Measurements from ENCODE around the gene CABCOCO1. TPM values are rescaled to one million over a fixed set of nuclear protein-coding genes. Genes with fewer than 3 reads are reported as not detected.

CABCOCO1 gene
- total RNA-seq, 2 experiments from 2014 or later = not detected

DNA sequence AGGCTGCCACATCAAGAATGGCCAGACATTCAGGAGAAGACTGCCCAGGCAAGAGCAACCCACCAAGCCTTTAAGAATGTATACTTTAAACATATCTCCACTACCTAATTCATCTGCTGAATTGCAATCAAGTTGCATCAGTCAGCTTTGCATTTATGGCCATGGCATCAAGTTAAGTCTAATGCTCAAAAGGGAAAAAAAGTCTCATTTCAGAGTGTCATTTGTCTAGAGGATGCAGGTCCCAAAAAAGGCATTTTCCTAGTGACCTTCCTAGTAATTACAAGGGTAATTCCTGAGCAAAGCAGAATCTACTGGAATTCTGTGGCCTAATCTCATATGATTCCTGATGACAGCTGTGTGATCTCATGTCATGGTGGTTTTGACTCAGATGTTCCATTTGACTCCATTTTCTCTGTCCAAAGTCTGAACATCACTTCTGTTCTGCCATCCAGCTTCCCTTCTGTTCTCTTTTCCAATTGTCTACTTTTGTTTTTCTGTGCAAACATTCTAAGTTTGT, 7.3 kb upstream of the CABCOCO1 start:
- no peak overlapping the region for H3K4me3 Mint-ChIP-seq
- H3K27me3 Mint-ChIP-seq = peaks cover 13% of the 10 kb centered on the region
- ChIA-PET POLR2A (no interaction called here), CTCF (no interaction called here)
- no peak for TF ChIP-seq CTCF (IDR thresholded peaks at IDR 0.05)
- ATAC-seq = no peak
- H3K27ac Mint-ChIP-seq = no peak overlapping the region
- no peaks in the 10 kb centered on the region for H3K4me1 Mint-ChIP-seq (ENCODE audit: low read depth)
- H3K9me3 Mint-ChIP-seq = no peaks in the 10 kb centered on the region
- intact Hi-C loops (cut with micrococcal nuclease) = no loop called here
- no peaks in the 10 kb centered on the region for H3K36me3 Mint-ChIP-seq (ENCODE audit: low read depth)
- DNase-seq = no peak

DNA sequence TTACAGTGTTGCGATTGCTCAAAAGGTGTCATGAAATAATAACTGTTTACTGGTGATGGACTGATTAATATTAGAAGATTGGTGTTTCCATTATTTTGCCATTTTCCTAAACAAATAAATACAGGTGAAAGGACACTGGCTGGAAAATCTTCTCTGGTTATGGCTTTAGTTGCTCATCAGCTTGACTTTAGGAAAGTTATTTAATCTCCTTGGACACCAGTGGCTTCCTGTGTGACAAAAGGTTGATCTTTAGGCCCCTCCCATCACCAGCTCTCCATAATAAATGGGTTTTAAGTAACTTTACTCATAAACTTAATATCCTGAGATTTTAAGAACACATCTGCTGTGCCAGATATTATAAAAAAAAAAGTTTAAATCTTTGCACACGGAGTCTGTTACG, 737 bp downstream of the CABCOCO1 start:
- DNase-seq (no peak), ATAC-seq (no peak)
- H3K4me3 Mint-ChIP-seq = no peak overlapping the region
- POLR2A ChIA-PET = no interaction called here
- no peaks in the 10 kb centered on the region for H3K36me3 Mint-ChIP-seq (ENCODE audit: low read depth)
- no peaks in the 10 kb centered on the region for H3K9me3 Mint-ChIP-seq
- peaks cover 29% of the 10 kb centered on the region for H3K27me3 Mint-ChIP-seq
- no peak overlapping the region for H3K27ac Mint-ChIP-seq
- intact Hi-C loops (cut with micrococcal nuclease) = no loop called here
- TF ChIP-seq CTCF (IDR thresholded peaks at IDR 0.05) = no peak
- H3K4me1 Mint-ChIP-seq (ENCODE audit: low read depth) = no peaks in the 10 kb centered on the region
- CTCF ChIA-PET = no interaction called here

- no peak overlapping the region for H3K4me3 Mint-ChIP-seq
- intact Hi-C loops (cut with micrococcal nuclease) = no loop called here
- no peaks in the 10 kb centered on the region for H3K36me3 Mint-ChIP-seq (ENCODE audit: low read depth)
- POLR2A ChIA-PET = no interaction called here
- no peaks in the 10 kb centered on the region for H3K9me3 Mint-ChIP-seq
- DNase-seq (no peak), ATAC-seq (no peak)
- CTCF ChIA-PET = interaction anchor here (1.3 kb wide), 1 partner anchor 51 kb away, joined by 3 read pairs; no protein-coding TSS in a partner anchor
- TF ChIP-seq CTCF (IDR thresholded peaks at IDR 0.05) = no peak
- no peak overlapping the region for H3K27ac Mint-ChIP-seq
- no peaks in the 10 kb centered on the region for H3K4me1 Mint-ChIP-seq (ENCODE audit: low read depth)
- peaks cover 27% of the 10 kb centered on the region for H3K27me3 Mint-ChIP-seq
Measured at GRCh38 chr10:61664985-61665384, 2.3 kb downstream of the CABCOCO1 start.

DNA sequence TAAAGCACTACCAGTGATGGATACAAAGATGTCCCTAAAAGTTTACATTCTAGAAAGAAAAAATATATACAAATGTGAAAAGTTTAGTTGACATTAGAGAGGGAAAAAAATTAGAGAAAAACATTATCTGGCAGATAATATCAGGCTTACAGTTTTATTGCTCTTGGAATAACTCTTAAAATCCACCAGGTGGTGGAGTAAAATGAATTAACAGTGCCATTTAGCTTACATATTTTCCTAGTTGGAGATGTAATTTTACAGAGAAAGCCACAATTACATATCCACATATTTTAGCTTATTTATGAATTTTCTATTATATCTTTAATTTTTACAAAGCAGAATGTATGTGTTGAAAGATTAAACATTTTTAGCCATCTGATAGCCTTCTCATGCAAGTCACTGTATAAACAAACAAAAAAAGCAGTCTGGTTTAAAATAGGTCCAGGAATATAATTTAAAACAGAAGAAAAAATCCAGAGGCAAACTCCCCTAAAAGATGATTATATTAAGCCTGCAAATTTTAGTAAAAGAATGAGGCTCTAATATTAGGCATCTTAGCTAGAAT, 6.5 kb downstream of the CABCOCO1 start:
- Mint-ChIP-seq H3K4me1 (ENCODE audit: low read depth) (no peaks in the 10 kb centered on the region), H3K4me3 (no peak overlapping the region), H3K27ac (no peak overlapping the region), H3K36me3 (ENCODE audit: low read depth) (no peaks in the 10 kb centered on the region), H3K9me3 (no peaks in the 10 kb centered on the region), H3K27me3 (peaks cover 9% of the 10 kb centered on the region)
- POLR2A ChIA-PET = no interaction called here
- CTCF ChIA-PET = no interaction called here
- intact Hi-C loops (cut with micrococcal nuclease) = no loop called here
- TF ChIP-seq CTCF (IDR thresholded peaks at IDR 0.05) = no peak
- ATAC-seq (no peak), DNase-seq (no peak)

GRCh38 chr10:61669849-61670248, 7.1 kb downstream of the CABCOCO1 start:
- Mint-ChIP-seq H3K9me3 (no peaks in the 10 kb centered on the region), H3K27ac (no peak overlapping the region), H3K27me3 (peaks cover 4% of the 10 kb centered on the region), H3K4me3 (no peak overlapping the region), H3K36me3 (ENCODE audit: low read depth) (no peaks in the 10 kb centered on the region), H3K4me1 (ENCODE audit: low read depth) (no peaks in the 10 kb centered on the region)
- no peak for TF ChIP-seq CTCF (IDR thresholded peaks at IDR 0.05)
- intact Hi-C loops (cut with micrococcal nuclease) = no loop called here
- DNase-seq = no peak
- POLR2A ChIA-PET = interaction anchor here (0.6 kb wide), 1 partner anchor 9 kb away, joined by 3 read pairs; no protein-coding TSS in a partner anchor
- ATAC-seq = no peak
- CTCF ChIA-PET = no interaction called here

Measured in activated CD8-positive, alpha-beta T cell treated with anti-CD3 and anti-CD28 coated beads for 36 hours (primary cell).